SK-N-SH (cell line): Measurements from ENCODE around the gene GPT2. TPM values are rescaled to one million over a fixed set of nuclear protein-coding genes. Genes with fewer than 3 reads are reported as not detected.

ENCODE experiments used
- CTCF ChIA-PET: fragments of 300-600, 350-600 bp; formaldehyde crosslinking; extraction: SDS; loops from one replicate; lab custom pipeline; 2021; lab: Yijun Ruan, JAX
- POLR2A ChIA-PET: fragments of 350-600 bp; sonication (Branson Sonifier 250); formaldehyde crosslinking; extraction: SDS; loops from one replicate; lab custom pipeline; 2020; ENCODE audit warnings: antibody characterized with exemption, inconsistent platforms; lab: Yijun Ruan, JAX
- DNase-seq: peaks from one replicate; pipeline ENCODE4 v3.0.0; 2012
- H2AFZ ChIP-seq: fragments of 200-600 bp; sonication (generic); 2 replicates; pipeline ENCODE4 v1.8.1; 2016; ENCODE audit warnings: antibody characterized with exemption, mild to moderate bottlenecking, low read depth
- H3F3A ChIP-seq: fragments of 200-600 bp; sonication (generic); replicated peaks from 2 replicates; pipeline ENCODE3; 2016; ENCODE audit warnings: antibody characterized with exemption, mild to moderate bottlenecking; ENCODE audit not compliant: insufficient read depth
- H3K27ac ChIP-seq, 2 experiments: fragments of 200-500 bp in 1 of 2; fragments of 200-600 bp in 1 of 2; sonication (Bioruptor generic) in 1 of 2; sonication (generic), shearing (Covaris generic) in 1 of 2; 2 replicates each; pipeline versions ENCODE4 v1.5.1 to v1.6.1; 2014 to 2016; ENCODE audit warnings: low read depth in 2 of 2, inconsistent platforms in 1 of 2, low read length in 1 of 2, mild to moderate bottlenecking in 1 of 2, mixed read lengths in 1 of 2
- H3K27me3 ChIP-seq: fragments of 200-600 bp; sonication (generic), shearing (Covaris generic); 2 replicates; pipeline ENCODE4 v1.6.1; 2016; ENCODE audit warnings: mixed run types; ENCODE audit not compliant: insufficient read depth
- H3K36me3 ChIP-seq, 2 experiments: fragments of 200-500 bp in 1 of 2; fragments of 200-600 bp in 1 of 2; sonication (Bioruptor generic) in 1 of 2; sonication (generic) in 1 of 2; replicated peaks in 1 of 2; 2 replicates each; pipeline versions ENCODE3 to v1.5.1; 2014 to 2016; ENCODE audit warnings: low read length in 1 of 2, mild to moderate bottlenecking in 1 of 2; ENCODE audit not compliant: insufficient read depth in 2 of 2, control insufficient read depth in 1 of 2
- H3K4me1 ChIP-seq, 2 experiments: fragments of 200-500 bp in 1 of 2; fragments of 200-600 bp in 1 of 2; sonication (Bioruptor generic) in 1 of 2; sonication (generic), shearing (Covaris generic) in 1 of 2; 2 replicates each; pipeline versions ENCODE4 v1.5.1 to v1.6.1; 2014 to 2016; ENCODE audit warnings: low read depth in 1 of 2, low read length in 1 of 2, mixed run types in 1 of 2; ENCODE audit not compliant: insufficient read depth in 2 of 2, control insufficient read depth in 1 of 2
- H3K4me2 ChIP-seq: fragments of 200-600 bp; sonication (generic), shearing (Covaris generic); 2 replicates; pipeline ENCODE4 v1.6.1; 2017; ENCODE audit warnings: mixed run types
- H3K4me3 ChIP-seq, 2 experiments: fragments of 200-500 bp in 1 of 2; fragments of 200-600 bp in 1 of 2; sonication (Bioruptor generic) in 1 of 2; sonication (generic), shearing (Covaris generic) in 1 of 2; 2 replicates each; pipeline versions ENCODE4 v1.5.1 to v1.8.1; 2014 to 2016; ENCODE audit warnings: low read depth in 2 of 2, inconsistent platforms in 1 of 2, low read length in 1 of 2, mild to moderate bottlenecking in 1 of 2, mixed read lengths in 1 of 2, moderate library complexity in 1 of 2
- H3K79me2 ChIP-seq: fragments of 200-600 bp; sonication (generic); 2 replicates; pipeline ENCODE4 v1.8.1; 2017; ENCODE audit warnings: mild to moderate bottlenecking; ENCODE audit not compliant: insufficient read depth
- H3K9ac ChIP-seq: fragments of 200-600 bp; sonication (generic); 2 replicates; pipeline ENCODE4 v1.6.1; 2017; ENCODE audit warnings: mixed run types
- H3K9me2 ChIP-seq: fragments of 200-600 bp; sonication (generic); 2 replicates; pipeline ENCODE4 v1.6.1; 2017; ENCODE audit warnings: mixed run types
- H3K9me3 ChIP-seq: fragments of 200-600 bp; sonication (generic); 2 replicates; pipeline ENCODE4 v1.6.1; 2017; ENCODE audit warnings: mixed run types, mild to moderate bottlenecking, moderate library complexity
- H4K20me1 ChIP-seq: fragments of 200-600 bp; sonication (generic); 2 replicates; pipeline ENCODE4 v1.6.1; 2017; ENCODE audit warnings: mild to moderate bottlenecking, mixed run types; ENCODE audit not compliant: insufficient read depth
- CHD2 ChIP-seq: fragments of 150-350 bp; IDR thresholded peaks from 2 replicates; pipeline ENCODE4 v1.6.1; 2018; ENCODE audit warnings: low read length; ENCODE audit not compliant: partially characterized antibody
- CTCF ChIP-seq: fragments of 200-600 bp; sonication (generic); IDR thresholded peaks from 2 replicates; pipeline ENCODE4 v1.6.1; 2017; ENCODE audit warnings: antibody characterized with exemption, mild to moderate bottlenecking, moderate library complexity
- FOSL2 ChIP-seq: IDR thresholded peaks from 2 replicates; pipeline ENCODE4 v1.4.0; 2012; ENCODE audit warnings: low read depth, mild to moderate bottlenecking, moderate library complexity, borderline replicate concordance
- FOXJ3 ChIP-seq: sonication (generic); formaldehyde crosslinking; IDR thresholded peaks from 2 replicates; pipeline ENCODE4 v1.5.1; 2020; ENCODE audit warnings: mild to moderate bottlenecking, missing genetic modification reagents
- NFIC ChIP-seq: IDR thresholded peaks from 2 replicates; pipeline ENCODE4 v1.4.0; 2012; ENCODE audit warnings: borderline replicate concordance
- NRF1 ChIP-seq: IDR thresholded peaks from 2 replicates; pipeline ENCODE4 v1.6.1; 2012; ENCODE audit warnings: low read depth, mild to moderate bottlenecking, low read length
- POLR2AphosphoS5 ChIP-seq: IDR thresholded peaks from 2 replicates; pipeline ENCODE4 v1.6.1; 2012; ENCODE audit warnings: low read depth, low read length
- SIN3A ChIP-seq: IDR thresholded peaks from 2 replicates; pipeline ENCODE4 v1.6.1; 2012; ENCODE audit warnings: low read depth, mild to moderate bottlenecking, low read length, moderate library complexity, borderline replicate concordance
- TAF1 ChIP-seq: IDR thresholded peaks from 2 replicates; pipeline ENCODE4 v1.6.1; 2012; ENCODE audit warnings: low read depth, mild to moderate bottlenecking, low read length, moderate library complexity, borderline replicate concordance
- TEAD4 ChIP-seq: IDR thresholded peaks from 2 replicates; pipeline ENCODE4 v1.4.0; 2012; ENCODE audit warnings: mild to moderate bottlenecking, borderline replicate concordance; ENCODE audit not compliant: insufficient read depth
- USF1 ChIP-seq: IDR thresholded peaks from 2 replicates; pipeline ENCODE4 v1.4.0; 2012; ENCODE audit warnings: low read depth, borderline replicate concordance
- YY1 ChIP-seq: IDR thresholded peaks from 2 replicates; pipeline ENCODE4 v1.4.0; 2012; ENCODE audit warnings: low read depth, mild to moderate bottlenecking
- WGBS: methylation state at CpG from one replicate; pipeline ENCODE4 v1.1.6; 2017; ENCODE audit warnings: low lambda C conversion rate; 5-methylcytosine and 5-hydroxymethylcytosine counted together
- polyA plus RNA-seq, 3 experiments: library from polyadenylated mRNA; depleted of rRNA; stranded (reverse); fragments of >200 nt; gene quantifications; 2 replicates each; pipeline ENCODE4 v1.2.3, GENCODE V29; 2012
- TF ChIP-seq, protein P1 (sequence below): fragments of 150-350 bp; IDR thresholded peaks from 2 replicates; pipeline ENCODE4 v1.6.1; 2017; ENCODE audit warnings: antibody characterized with exemption, low read length, low read depth, borderline replicate concordance

Gene GPT2
- polyA plus RNA-seq, 1 of the 3 experiments (the other 2 are of a cell fraction): 19.9 TPM

GRCh38 chr16:46948548-46949166 lies 64.5 kb downstream of the GPT2 start:
- POLR2A ChIA-PET: no interaction called here
- no peak overlapping the region for H2AFZ ChIP-seq
- CTCF ChIA-PET: interaction anchor here (0.7 to 3.5 kb wide), 24 partner anchors 8 to 1222 kb away, joined by 3 to 39 read pairs (median 5); partner anchors contain the start of gene DNAJA2
- no peak overlapping the region for H3K4me3 ChIP-seq
- H3K9me2 ChIP-seq: no peaks in the 10 kb centered on the region
- H3K4me2 ChIP-seq: no peak overlapping the region
- no peak overlapping the region for H3K27ac ChIP-seq
- no peak for DNase-seq
- H3K9ac ChIP-seq: no peak overlapping the region
- no peaks in the 10 kb centered on the region for H3K36me3 ChIP-seq
- no peaks in the 10 kb centered on the region for H3F3A ChIP-seq
- H3K9me3 ChIP-seq: no peaks in the 10 kb centered on the region
- no peaks in the 10 kb centered on the region for H3K27me3 ChIP-seq
- H3K79me2 ChIP-seq: no peaks in the 10 kb centered on the region
- TF ChIP-seq FOXJ3: no peak
- WGBS: 71% methylated on average over 4 of the region's 4 CpGs
- no peaks in the 10 kb centered on the region for H3K4me1 ChIP-seq
- H4K20me1 ChIP-seq: no peaks in the 10 kb centered on the region

DNA sequence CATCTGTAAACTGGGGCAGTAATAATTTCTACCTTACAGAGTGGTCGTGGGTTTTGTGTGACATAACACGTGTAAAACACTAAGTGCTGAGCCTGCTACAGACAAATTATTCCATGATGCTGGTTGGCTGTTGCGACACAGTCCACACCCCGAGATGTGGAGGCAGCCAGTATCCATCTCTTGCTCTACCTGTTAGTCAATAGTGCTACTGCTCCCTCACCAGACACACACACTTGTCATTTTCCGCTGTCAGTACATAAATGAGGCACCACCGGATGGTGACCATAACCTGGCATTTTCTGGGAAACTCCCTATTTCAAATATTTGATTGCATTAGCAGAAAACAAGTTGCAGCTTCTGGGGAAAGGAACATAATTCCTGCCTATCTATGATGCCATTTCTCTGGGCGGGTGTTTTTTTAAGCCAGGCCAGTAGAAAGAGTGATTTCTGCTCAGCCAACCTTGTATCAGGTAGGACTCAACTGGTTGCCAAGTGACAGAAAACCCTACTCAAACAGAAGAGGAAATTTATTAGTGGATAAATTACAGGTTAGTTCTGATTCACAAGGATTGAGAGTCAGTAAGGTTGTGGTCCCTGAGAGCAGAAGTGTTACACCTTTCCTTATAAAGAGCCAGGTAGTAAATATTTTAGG lies 65.2 kb downstream of the GPT2 start:
- POLR2A ChIA-PET: no interaction called here
- Histone ChIP-seq H3K4me2 (no peak overlapping the region), H3K9ac (no peak overlapping the region), H3K9me3 (no peaks in the 10 kb centered on the region), H3F3A (no peaks in the 10 kb centered on the region), H3K36me3 (peaks cover 0 to 4% of the 10 kb centered on the region in 2 experiments), H3K27me3 (no peaks in the 10 kb centered on the region), H2AFZ (no peak overlapping the region), H4K20me1 (no peaks in the 10 kb centered on the region), H3K27ac (no peak overlapping the region), H3K79me2 (no peaks in the 10 kb centered on the region), H3K9me2 (no peaks in the 10 kb centered on the region), H3K4me1 (no peaks in the 10 kb centered on the region), H3K4me3 (no peak overlapping the region)
- no peak for DNase-seq
- CTCF ChIA-PET: interaction anchor here (1.0 to 3.5 kb wide), 8 partner anchors 9 to 1217 kb away, joined by 3 to 39 read pairs (median 4); no protein-coding TSS in a partner anchor
- no peak for TF ChIP-seq NFIC
- no peak for TF ChIP-seq SIN3A
- TF ChIP-seq TEAD4: no peak
- no peak for TF ChIP-seq CHD2
- TF ChIP-seq USF1: no peak
- TF ChIP-seq FOSL2: no peak
- TF ChIP-seq YY1: no peak
- TF ChIP-seq NRF1: no peak
- TF ChIP-seq, protein P1, sequence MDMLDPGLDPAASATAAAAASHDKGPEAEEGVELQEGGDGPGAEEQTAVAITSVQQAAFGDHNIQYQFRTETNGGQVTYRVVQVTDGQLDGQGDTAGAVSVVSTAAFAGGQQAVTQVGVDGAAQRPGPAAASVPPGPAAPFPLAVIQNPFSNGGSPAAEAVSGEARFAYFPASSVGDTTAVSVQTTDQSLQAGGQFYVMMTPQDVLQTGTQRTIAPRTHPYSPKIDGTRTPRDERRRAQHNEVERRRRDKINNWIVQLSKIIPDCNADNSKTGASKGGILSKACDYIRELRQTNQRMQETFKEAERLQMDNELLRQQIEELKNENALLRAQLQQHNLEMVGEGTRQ: no peak
- TF ChIP-seq POLR2AphosphoS5: no peak
- no peak for TF ChIP-seq TAF1
- TF ChIP-seq CTCF: no peak
- whole genome bisulfite sequencing: 91% methylated on average over 6 of the region's 7 CpGs
